ENCODE measurements around the gene TXNIP.
"Not testable (repeated sequence)": the region's sequence is repeated elsewhere in the genome, so short reads cannot be mapped to it uniquely, and the experiment has no call there.

TXNIP gene, protein sequence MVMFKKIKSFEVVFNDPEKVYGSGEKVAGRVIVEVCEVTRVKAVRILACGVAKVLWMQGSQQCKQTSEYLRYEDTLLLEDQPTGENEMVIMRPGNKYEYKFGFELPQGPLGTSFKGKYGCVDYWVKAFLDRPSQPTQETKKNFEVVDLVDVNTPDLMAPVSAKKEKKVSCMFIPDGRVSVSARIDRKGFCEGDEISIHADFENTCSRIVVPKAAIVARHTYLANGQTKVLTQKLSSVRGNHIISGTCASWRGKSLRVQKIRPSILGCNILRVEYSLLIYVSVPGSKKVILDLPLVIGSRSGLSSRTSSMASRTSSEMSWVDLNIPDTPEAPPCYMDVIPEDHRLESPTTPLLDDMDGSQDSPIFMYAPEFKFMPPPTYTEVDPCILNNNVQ

DNA sequence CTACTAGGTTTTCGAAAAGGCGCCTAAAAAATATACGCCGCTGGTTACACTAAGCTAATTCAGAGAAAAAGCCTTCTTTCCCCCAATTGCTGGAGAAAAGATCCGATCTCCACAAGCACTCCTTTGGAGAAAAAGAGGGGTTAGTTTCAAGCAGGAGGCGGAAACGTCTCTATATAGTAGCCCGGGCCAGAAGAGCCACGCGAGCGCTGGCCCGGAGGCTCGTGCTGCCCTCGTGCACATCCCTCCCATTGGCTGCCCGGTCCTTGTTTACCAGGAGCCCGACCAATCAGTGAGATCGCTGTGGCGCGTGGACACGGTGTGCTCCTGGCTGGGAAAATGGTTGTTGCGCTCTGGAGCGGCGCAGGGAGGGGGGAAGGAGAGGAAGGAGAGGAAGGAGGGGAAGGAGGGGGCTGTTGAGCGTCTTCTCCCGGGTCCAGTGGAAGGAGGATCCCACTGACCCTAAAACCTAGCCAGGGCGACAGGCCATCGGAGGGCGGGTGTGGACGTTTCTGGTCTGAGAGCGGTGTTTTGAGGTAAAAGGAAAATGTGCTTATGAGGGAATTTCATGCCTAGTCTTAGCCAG lies at the start of gene TXNIP:
Gene TXNIP (minus strand): TSS at position 147 of the 583 bp plus-strand sequence. CDS start 313 bp downstream, outside the sequence.
- peak; percentile 82 to 86 for DNase-seq (ENCODE audit: extremely low read depth in 1 of 2, low read depth in 1 of 2)

DNA sequence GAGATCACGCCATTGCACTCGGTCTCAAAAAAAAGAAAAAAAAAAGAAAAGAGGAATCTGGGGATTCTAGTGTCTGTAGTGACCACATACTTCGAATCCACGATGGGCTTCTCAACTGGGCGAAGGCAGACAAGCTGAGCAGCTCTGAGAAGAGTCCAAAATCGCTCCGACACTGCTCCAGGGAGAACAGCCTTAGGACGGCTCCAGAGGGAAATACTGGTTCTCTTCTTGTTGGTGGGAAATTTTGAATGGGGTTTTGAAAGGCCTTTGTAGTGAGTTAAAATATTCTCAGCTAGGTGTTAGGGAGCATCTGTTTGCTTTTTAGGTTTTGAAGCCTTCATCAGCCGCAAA lies 43.4 kb upstream of the TXNIP start:
- DNase-seq (ENCODE audit: extremely low read depth in 1 of 2, low read depth in 1 of 2) = no peak

DNA sequence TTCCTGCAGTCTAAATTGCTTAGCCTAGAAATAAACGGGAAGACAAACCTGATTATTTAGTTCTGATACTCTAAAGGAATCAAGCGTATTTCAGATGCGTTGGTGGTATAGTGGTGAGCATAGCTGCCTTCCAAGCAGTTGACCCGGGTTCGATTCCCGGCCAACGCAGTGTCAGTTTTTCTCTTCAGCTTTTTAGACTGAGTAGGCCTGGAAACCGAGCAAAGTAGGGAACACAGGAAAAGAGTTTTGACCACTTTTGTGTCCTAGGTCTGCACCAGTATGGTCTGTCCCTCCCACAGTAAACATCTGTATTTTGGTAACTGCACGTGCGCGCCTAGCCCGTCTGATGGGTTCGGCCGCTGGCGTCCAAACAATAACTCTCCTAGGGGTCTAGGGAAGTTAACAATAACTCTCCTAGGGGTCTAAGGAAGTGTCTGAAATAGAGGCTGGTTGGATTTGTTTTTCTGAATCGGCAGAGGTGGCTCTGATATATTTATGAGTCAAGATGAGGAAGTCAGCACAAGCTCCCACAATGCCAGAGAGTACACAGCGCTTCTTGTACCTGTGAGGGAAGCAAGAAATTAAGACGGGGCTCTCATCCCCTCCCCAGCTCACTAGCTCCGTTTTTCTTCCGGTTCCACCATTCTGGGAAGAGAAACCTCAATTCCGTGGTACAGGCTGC lies 40.7 kb upstream of the TXNIP start:
- peak; percentile 34 to 42 for DNase-seq (ENCODE audit: extremely low read depth in 1 of 2, low read depth in 1 of 2)

DNA sequence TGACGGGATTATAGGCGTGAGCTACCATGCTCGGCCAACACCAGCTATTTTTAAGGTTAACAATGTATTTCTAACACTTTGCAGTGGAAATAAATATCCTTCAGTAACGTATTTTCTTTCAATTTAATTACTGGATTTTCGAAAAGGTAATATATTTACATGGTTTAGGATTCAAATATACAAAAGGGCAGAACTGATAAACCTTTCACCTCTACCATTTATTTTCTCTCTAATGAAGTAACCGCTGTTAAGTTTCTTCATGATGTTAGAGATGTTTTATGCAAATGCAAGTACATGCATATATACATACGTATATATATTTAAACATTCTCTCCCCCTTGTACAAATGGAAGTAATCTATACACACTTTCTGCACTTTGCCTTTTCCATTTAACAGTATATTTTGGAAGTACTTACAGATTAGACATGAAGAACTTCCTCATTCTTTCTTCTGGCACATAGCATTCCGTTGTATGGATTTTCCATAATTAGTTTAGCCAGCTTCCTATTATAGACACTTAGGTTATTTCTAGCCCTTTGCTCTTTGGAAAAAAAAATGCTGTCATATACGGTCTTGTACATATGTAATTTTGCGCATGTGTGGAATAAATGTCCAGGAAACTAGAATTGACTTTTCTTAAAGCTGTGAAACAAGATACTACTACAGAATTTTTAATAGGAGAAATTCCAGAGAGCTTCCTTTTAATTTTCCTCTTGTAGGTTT lies 40.0 kb upstream of the TXNIP start:
- no peak for DNase-seq (ENCODE audit: extremely low read depth in 1 of 2, low read depth in 1 of 2)

DNA sequence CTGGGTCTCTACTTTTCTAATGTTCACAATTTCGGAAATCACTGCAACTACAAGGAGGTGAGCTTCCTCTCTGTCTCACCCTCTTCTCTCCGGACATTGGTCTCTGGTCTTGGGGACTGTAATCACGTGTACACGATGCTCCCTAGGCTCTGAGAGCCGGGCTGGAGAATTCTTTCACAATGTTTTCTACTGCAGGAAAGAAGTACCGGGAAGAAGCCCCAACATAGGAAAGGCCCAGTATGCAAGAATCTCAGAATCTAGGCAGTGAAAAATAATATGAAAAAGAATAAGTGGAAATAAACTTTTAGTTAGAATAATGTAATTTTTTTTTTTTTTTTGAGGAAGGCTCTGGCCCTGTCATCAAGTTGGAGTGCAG lies 38.7 kb upstream of the TXNIP start:
- DNase-seq (ENCODE audit: extremely low read depth in 1 of 2, low read depth in 1 of 2) = no peak

DNA sequence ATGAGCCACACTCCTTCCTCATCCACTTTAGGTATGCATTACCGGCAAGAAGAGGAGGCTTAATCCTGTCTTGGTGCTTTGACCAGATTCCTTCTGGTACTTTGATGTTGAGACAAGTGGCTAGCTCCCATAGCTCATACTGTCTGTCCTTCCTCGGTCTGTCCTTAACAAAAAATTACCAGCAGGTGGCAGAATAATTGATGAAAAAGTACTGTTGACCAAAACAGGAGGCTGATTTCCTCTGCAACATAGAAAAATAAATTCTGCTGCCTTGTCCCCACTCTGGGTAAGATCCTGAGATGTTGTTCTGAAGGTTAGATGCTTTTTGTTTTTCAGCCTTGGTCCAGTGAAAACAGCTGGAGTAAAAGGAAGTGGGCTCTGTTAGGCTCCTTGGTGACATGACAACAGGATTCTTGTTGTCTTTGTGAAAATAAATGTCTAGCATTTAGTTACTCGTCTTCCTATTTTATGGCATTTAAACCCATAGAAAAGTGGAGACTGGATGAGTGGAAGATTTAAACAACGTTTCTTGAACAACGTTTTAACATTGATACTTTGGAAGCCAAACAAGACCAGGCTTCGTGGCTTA lies 36.3 kb upstream of the TXNIP start:
- DNase-seq (ENCODE audit: extremely low read depth in 1 of 2, low read depth in 1 of 2) = no peak

DNA sequence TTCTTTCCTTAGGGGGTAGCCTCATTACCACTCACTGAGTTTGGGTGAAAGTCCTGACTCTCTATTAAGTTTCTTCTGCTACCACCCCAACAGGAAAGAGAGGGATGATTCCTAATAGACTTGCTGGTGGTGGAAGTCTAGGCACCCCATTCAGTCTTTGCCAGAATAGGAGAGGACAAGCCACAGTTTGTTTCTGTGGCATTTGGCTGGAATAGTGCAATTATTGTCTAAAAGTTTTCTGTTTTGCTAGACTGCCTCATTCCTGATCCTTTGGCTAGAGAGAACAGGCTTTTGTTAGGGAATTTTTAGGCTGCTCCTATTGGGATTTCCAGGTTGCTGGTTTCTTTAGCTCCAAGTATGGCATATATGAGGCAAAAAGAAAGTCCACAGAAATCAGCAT lies 35.1 kb upstream of the TXNIP start:
- no peak for DNase-seq (ENCODE audit: extremely low read depth in 1 of 2, low read depth in 1 of 2)

DNA sequence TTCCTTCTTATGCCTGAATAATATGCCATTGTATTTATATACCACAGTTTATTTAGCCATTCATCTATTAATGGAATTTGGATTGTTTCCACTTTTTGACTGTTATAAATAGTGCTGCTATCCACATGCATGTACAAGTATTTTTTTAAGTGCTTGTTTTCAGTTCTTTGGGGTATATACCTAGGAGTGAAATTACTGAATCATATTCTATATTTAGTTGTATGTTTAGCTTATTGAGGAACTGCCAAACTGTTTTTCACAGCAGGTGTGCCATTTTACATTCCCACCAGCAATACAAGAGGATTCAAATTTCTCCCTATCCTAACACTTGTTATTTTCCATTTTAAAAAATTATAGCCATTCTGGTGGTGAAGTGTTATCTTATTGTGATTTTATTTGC lies 32.7 kb upstream of the TXNIP start:
- DNase-seq (ENCODE audit: extremely low read depth in 1 of 2, low read depth in 1 of 2) = no peak

DNA sequence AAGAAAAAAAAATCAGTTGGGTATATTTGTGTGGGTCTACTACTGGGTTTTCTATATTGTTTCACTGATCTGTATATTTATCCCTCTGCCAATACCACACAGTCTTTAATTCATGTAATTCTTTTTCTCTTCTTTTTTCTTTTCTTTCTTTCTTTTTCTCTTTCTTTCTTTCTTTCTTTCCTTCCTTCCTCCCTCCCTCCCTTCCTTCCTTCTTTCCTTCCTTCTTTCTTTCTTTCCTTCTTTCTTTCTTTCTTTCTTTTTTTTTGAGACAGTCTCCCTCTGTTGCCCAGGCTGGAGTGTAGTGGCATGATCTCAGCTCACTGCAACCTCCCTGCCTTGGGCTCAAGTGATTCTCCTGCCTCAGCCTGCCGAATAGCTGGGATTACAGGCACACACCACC lies 30.3 kb upstream of the TXNIP start:
- DNase-seq (ENCODE audit: extremely low read depth in 1 of 2, low read depth in 1 of 2) = not testable (repeated sequence)

DNA sequence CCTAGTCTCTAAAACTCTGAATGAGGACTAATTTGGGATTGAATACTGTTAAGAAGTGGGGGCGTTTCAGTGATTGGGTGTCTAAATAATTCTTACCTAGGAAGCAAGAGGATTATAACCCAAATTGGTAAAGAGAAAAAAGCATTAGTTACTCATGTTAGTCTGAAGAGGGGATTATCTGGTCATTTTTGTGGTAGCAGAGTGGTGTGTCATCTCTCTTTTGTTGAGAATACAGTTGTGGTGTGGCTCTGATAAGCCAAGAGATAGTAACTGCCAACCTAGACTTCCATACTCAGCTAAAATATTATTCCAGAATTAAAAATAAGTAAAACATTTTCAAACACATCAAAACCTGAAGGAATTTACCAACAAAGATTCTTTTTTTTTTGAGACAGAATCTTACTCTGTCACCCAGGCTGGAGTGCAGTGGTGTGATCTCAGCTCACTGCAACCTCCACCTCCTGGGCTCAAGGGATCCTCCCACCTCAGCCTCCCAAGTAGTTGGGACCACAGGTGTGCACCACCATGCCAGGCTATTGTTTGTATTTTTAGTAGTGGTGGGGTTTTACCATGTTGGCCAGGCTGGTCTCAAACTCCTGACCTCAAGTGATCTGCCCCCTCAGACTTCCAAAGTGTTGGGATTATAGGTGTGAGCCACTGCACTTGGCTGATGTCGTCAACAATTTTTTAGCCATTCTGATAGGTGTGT lies 29.6 kb upstream of the TXNIP start:
- not testable (repeated sequence) for DNase-seq (ENCODE audit: extremely low read depth in 1 of 2, low read depth in 1 of 2)

DNA sequence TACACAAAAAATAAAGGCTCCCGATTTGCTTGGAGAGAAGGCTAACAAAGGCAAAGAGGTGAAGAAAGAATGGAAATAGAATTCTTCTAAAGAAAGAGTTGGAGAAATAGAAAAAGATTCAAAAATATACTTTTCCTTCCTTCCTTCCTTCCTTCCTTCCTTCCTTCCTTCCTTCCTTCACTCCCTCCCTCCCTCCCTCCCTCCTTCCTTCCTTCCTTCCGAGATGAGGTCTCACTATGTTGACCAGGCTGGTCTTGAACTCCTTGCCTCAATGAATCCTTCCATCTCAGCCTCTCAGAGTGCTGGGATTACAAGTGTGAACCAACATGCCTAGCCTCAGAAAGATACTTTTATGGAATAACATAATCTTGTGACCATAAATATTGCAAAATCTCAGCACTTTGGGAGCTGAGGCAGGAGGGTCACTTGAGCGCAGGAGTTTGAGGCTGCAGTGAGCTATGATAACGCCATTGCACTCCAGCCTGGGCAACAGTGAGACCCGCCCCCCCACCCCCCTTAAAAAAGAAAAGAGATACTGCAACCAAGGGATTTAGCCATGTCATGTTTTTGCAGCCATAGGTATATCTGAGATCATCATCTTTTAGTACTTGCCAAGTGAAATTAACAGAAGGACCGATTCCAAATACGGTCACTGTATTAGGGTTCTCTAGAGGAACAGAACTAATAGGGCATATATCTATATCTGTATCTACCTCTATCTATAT lies 26.2 kb upstream of the TXNIP start:
- DNase-seq (ENCODE audit: extremely low read depth in 1 of 2, low read depth in 1 of 2) = no peak

DNA sequence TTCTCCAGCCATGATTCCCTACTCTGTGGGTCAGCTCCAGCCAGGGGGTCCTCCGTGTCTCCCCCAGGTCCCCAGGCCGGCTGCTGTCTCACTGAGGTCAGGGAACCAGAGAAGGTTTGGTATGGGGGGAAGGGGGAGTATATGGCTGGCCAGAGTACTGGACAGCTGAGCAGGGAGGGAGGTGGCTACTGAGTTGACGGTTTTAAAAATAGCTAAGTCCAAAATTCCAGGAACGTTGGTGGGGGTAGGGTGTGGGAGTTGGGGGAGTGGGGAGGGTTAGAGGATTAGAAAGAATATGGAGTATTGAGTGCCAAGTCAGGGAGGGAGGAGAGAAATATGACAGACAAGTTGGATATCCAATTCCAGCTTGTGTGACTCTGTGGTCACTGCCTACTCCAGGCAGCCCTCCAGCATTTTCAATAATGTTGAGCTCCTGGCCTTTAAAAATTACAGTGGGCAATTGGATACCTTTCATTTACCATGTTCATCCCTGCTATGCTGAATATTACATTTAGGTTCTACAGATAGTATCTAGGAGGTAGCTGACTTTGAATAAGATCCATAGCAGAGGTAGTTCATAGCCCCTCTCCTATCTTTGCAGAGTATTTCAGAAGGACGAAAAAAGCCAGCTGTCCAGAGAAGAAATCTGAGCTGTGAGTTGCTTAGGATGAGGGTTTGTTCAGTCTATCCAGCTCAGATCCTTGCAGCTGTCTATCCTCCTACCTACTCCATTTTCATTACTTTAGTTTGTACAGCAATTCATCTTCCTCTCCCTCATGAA lies 25.4 kb upstream of the TXNIP start, which contains the start of gene HJV:
Gene HJV (minus strand): TSS at position 114 of the 781 bp plus-strand sequence. CDS start 1,504 bp downstream, outside the sequence.
- no peak for DNase-seq (ENCODE audit: extremely low read depth in 1 of 2, low read depth in 1 of 2)

DNA sequence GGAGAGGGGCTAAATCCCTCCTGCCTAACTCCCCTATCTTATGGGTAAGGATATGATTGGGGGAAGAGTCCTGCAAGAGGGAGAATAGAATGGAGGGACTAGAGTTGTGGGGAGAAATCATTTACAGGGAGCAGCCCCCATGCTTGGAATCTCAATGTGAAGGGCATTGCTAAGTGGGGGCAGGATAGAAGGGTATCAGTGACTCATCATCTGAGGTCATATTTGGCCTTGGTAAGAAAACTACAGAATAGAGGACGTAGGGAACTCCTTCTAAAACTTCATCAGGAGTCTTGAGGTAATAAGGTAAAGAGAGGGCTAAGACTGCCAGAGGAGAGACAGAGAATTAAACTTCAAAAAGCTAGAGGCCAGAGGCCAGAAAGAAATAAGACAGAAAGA lies 24.7 kb upstream of the TXNIP start:
- DNase-seq (ENCODE audit: extremely low read depth in 1 of 2, low read depth in 1 of 2) = no peak

DNA sequence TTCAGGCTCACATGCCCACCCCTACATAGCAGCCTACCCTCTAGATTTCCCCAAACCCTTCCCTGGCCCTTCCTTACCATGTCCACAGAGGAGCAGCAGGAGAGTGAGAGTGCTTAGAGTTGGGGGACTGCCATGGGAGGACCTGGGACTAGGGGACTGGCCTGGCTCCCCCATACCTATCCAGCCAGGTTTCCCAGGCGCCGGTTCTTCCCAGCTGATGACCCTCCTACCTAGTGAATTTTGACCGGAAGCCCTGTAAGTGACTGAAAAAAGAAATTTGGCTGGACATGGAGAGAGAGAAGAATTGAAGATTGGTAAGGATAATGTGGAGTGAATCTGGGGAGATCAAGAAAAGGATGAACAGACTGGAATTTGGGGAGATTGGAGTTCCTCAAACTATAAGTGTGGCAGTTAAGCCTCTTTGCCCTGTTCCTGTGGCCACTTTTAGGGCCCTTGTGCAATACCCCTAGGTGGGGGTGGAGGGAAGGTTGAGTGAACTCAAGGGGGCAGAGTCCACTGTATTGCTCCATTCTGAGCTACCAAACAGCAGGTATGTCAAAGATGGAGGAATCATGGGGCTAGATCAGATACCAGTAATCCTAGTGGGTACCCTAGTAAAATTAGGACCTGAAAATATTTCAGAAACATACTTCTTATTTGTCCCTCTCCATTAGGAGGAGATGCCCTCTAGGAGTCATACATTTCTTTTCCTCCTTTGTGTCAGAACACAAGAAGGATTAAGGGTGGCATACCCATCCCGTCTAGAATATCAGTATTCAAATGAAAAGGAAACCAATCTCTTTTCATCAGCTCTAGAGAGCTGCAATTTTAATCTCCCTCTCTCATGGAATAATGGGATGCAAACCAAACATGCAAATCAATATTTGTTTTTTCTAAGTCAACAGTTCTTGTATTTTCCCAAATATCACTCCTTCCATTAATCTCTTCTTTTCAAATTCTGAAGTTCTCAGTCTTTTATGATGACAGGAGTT lies 24.0 kb upstream of the TXNIP start:
- no peak for DNase-seq (ENCODE audit: extremely low read depth in 1 of 2, low read depth in 1 of 2)

DNA sequence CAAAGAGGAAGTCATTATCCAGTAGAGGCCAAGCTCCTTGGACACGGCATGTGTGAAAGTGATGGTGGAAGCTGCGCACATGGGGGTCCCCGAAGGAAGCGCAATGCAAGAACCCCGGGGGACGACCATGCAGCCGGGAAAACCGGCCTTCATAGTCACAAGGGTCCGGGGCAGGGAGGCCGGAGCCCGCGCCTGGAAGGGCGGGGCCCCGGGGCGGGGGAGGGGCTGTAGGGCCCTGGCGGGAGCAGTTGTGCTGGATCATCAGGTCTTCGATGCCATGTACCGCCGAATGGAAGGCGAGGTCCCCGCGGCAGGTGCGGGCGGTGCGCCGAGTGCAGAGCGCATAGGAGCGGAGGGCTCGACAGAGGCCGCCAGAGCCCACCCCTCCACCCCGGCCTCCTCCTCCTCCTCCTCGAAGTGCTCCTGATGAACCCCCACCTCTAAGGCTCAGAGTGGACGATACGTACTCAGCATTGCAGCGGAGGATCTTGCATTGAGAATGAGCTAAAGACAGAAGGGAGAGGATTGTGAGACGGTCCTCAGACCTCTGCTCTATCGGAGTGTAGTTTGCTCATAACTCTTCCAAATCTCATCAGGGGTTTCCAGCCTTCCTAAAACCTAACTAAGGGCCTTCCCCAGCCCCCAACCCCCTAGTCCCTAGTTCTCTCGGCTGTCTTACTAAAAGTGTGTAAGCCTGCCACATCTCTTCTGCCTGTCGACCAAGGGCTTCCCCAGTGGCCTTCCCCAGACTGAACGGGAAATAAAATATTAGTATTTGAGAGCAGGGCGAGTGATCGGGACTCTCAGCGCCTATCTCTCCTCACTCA lies 23.1 kb upstream of the TXNIP start:
- no peak for DNase-seq (ENCODE audit: extremely low read depth in 1 of 2, low read depth in 1 of 2)

DNA sequence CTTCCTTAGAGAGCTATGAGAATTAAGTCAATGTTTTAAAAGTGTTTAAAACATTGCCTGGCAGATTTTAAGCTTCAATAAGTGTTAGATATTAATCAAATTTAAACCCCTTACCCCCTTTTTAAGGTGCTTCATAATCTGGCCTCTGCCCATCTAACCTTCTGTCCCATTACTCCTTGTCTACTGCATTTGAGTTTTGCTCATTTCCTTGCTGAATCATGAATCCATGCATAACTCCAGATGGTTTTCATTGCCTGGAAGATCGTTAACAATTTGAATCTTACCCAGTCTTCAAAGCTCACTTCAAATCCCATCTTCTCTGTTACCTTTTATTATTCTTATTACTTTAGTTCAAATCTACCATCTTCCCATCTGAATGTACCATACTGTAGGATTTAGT lies 20.5 kb upstream of the TXNIP start:
- DNase-seq (ENCODE audit: extremely low read depth in 1 of 2, low read depth in 1 of 2) = no peak

DNA sequence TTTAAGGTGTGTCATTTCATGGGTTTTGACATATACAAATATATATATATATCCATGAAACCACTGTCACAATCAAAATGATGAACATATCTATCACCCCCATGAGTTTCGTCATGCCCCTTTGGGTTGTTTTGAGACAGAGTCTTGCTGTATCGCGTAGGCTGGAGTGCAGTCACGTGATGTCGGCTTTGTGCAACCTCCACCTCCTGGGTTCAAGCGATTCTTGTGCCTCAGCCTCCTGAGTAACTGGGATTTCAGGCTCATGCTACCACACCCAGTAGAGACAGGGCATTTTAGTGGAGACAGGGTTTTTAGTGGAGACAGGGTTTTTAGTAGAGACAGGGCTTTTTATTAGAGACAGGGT lies 17.2 kb upstream of the TXNIP start:
- DNase-seq (ENCODE audit: extremely low read depth in 1 of 2, low read depth in 1 of 2) = no peak

Measured in activated CD8-positive, alpha-beta memory T cell treated with anti-CD3 and anti-CD28 coated beads for 1 hour (primary cell).